Glutamatergic neuron (in vitro differentiated cells): ENCODE measurements around the gene TSPAN3. TPM values are rescaled to one million over a fixed set of nuclear protein-coding genes. Genes with fewer than 3 reads are reported as not detected.
A peak's percentile ranks its signal among the peaks of the same experiment; 100 is the strongest.

Experiments used
- DNase-seq: peaks from one replicate; pipeline ENCODE4 v3.0.0; 2022
- H3K27ac Mint-ChIP-seq: one replicate; pipeline ENCODE4 v1.8.0; 2020; ENCODE audit warnings: mild to moderate bottlenecking, mixed read lengths, inconsistent platforms; ENCODE audit not compliant: unreplicated experiment
- H3K27me3 Mint-ChIP-seq: one replicate; pipeline ENCODE4 v1.8.0; 2020; ENCODE audit warnings: mild to moderate bottlenecking, moderate library complexity, mixed read lengths, inconsistent platforms; ENCODE audit not compliant: unreplicated experiment
- H3K36me3 Mint-ChIP-seq: one replicate; pipeline ENCODE4 v1.8.0; 2020; ENCODE audit warnings: mild to moderate bottlenecking, mixed read lengths, inconsistent platforms; ENCODE audit not compliant: unreplicated experiment
- H3K4me1 Mint-ChIP-seq: one replicate; pipeline ENCODE4 v1.8.0; 2020; ENCODE audit warnings: mild to moderate bottlenecking, low read depth, mixed read lengths, inconsistent platforms; ENCODE audit not compliant: unreplicated experiment
- H3K4me3 Mint-ChIP-seq: one replicate; pipeline ENCODE4 v1.8.0; 2020; ENCODE audit warnings: mild to moderate bottlenecking, mixed read lengths, inconsistent platforms; ENCODE audit not compliant: unreplicated experiment
- H3K9me3 Mint-ChIP-seq: one replicate; pipeline ENCODE4 v1.8.0; 2020; ENCODE audit warnings: mild to moderate bottlenecking, moderate library complexity, mixed read lengths, inconsistent platforms; ENCODE audit not compliant: unreplicated experiment
- CTCF ChIP-seq: fragments of 200-600 bp; sonication (generic); IDR thresholded peaks from one replicate; pipeline ENCODE4 v1.5.0; 2021; ENCODE audit not compliant: partially characterized antibody, unreplicated experiment
- total RNA-seq: library from RNA; stranded (reverse); fragmentation: NEBNext Ultra II Directional; extraction: Animal tissue kit (Norgen Biotek cat#: 25700); gene quantifications from one replicate; pipeline ENCODE4 v1.2.1, GENCODE V29; 2021; ENCODE audit not compliant: unreplicated experiment

Gene TSPAN3
- total RNA-seq, 1 donor from 2014 or later = 190 TPM

GRCh38 chr15:77085297-77085696 lies 14.4 kb upstream of the TSPAN3 start:
- Mint-ChIP-seq H3K9me3 (no peaks in the 10 kb centered on the region), H3K36me3 (no peaks in the 10 kb centered on the region), H3K27me3 (peaks cover 2% of the 10 kb centered on the region), H3K4me3 (no peak overlapping the region), H3K27ac (no peak overlapping the region), H3K4me1 (no peaks in the 10 kb centered on the region)
- no peak for DNase-seq
- no peak for TF ChIP-seq CTCF

GRCh38 chr15:77084436-77084835 lies 13.5 kb upstream of the TSPAN3 start:
- Mint-ChIP-seq H3K27me3 (peaks cover 2% of the 10 kb centered on the region), H3K36me3 (no peaks in the 10 kb centered on the region), H3K9me3 (no peaks in the 10 kb centered on the region), H3K4me3 (no peak overlapping the region), H3K4me1 (no peaks in the 10 kb centered on the region), H3K27ac (no peak overlapping the region)
- DNase-seq = no peak
- no peak for TF ChIP-seq CTCF

- no peak for TF ChIP-seq CTCF
- H3K4me3 Mint-ChIP-seq = peak overlapping the region; percentile 57
- no peaks in the 10 kb centered on the region for H3K9me3 Mint-ChIP-seq
- H3K27ac Mint-ChIP-seq = no peak overlapping the region
- no peaks in the 10 kb centered on the region for H3K27me3 Mint-ChIP-seq
- H3K4me1 Mint-ChIP-seq = no peaks in the 10 kb centered on the region
- H3K36me3 Mint-ChIP-seq = no peaks in the 10 kb centered on the region
- DNase-seq = no peak
Measured at GRCh38 chr15:77083381-77084160, 12.7 kb upstream of the TSPAN3 start.

- Mint-ChIP-seq H3K27ac (peak overlapping the region; percentile 43), H3K4me3 (no peak overlapping the region), H3K4me1 (no peaks in the 10 kb centered on the region), H3K27me3 (peaks cover 3% of the 10 kb centered on the region), H3K36me3 (no peaks in the 10 kb centered on the region), H3K9me3 (no peaks in the 10 kb centered on the region)
- no peak for DNase-seq
- TF ChIP-seq CTCF = no peak
Measured at GRCh38 chr15:77081971-77082370, 11.1 kb upstream of the TSPAN3 start.

GRCh38 chr15:77076323-77076915 lies 5.5 kb upstream of the TSPAN3 start:
- Mint-ChIP-seq H3K27ac (no peak overlapping the region), H3K9me3 (no peaks in the 10 kb centered on the region), H3K27me3 (peaks cover 5% of the 10 kb centered on the region), H3K36me3 (no peaks in the 10 kb centered on the region), H3K4me3 (no peak overlapping the region), H3K4me1 (no peaks in the 10 kb centered on the region)
- no peak for TF ChIP-seq CTCF
- no peak for DNase-seq
